COLO668 (cell line): ENCODE measurements around the gene CACNA2D4.

Source experiments
- DNase-seq: peaks from one replicate; lab custom pipeline; 2025; ENCODE audit not compliant: unreplicated experiment; lab: John Stamatoyannopoulos, UW

CACNA2D4 gene

GRCh38 chr12:1804545-1805332 is 113.7 kb downstream of the CACNA2D4 start:
- peak; percentile 90 for DNase-seq

GRCh38 chr12:1803736-1804135 is 114.7 kb downstream of the CACNA2D4 start:
- DNase-seq = no peak

- no peak for DNase-seq
These were observed 117.0 kb downstream of the CACNA2D4 start for GRCh38 chr12:1801303-1801975.

GRCh38 chr12:1800401-1801302 is 117.8 kb downstream of the CACNA2D4 start:
- DNase-seq = peak; percentile 26

GRCh38 chr12:1799882-1800400 is 118.5 kb downstream of the CACNA2D4 start:
- DNase-seq = no peak

- DNase-seq = no peak
These were observed 119.2 kb downstream of the CACNA2D4 start for GRCh38 chr12:1799051-1799881.

- DNase-seq = no peak
These were observed 119.8 kb downstream of the CACNA2D4 start for GRCh38 chr12:1798641-1799020.

GRCh38 chr12:1797991-1798640 is 120.3 kb downstream of the CACNA2D4 start:
- DNase-seq = no peak

GRCh38 chr12:1797011-1797901 is 121.2 kb downstream of the CACNA2D4 start:
- peak; percentile 63 for DNase-seq

GRCh38 chr12:1796515-1797010 is 121.9 kb downstream of the CACNA2D4 start:
- peak; percentile 66 for DNase-seq

GRCh38 chr12:1795785-1796514 is 122.5 kb downstream of the CACNA2D4 start:
- DNase-seq = peak; percentile 96

GRCh38 chr12:1795221-1795784 is 123.1 kb downstream of the CACNA2D4 start:
- no peak for DNase-seq

GRCh38 chr12:1794440-1795090 is 123.9 kb downstream of the CACNA2D4 start:
- DNase-seq = no peak

GRCh38 chr12:1793426-1794210 is 124.8 kb downstream of the CACNA2D4 start:
- DNase-seq = no peak

- no peak for DNase-seq
These were observed 126.0 kb downstream of the CACNA2D4 start for GRCh38 chr12:1792406-1792805.

- peak; percentile 65 for DNase-seq
These were observed 127.2 kb downstream of the CACNA2D4 start for GRCh38 chr12:1791104-1791841.
